CD4-positive, alpha-beta T cell treated with Interleukin-10 for 1 hour (primary cell): ENCODE results near the gene DNAH3.

Experiments used
- DNase-seq: peaks from one replicate; pipeline ENCODE4 v3.0.0-alpha.2; 2020

The DNAH3 gene

GRCh38 chr16:20902426-20902825 lies 248.2 kb downstream of the DNAH3 start:
- DNase-seq, result no peak

- peak; percentile 51 for DNase-seq
These were observed 249.1 kb downstream of the DNAH3 start for GRCh38 chr16:20901436-20902112.

GRCh38 chr16:20901068-20901435 lies 249.6 kb downstream of the DNAH3 start:
- no peak for DNase-seq

GRCh38 chr16:20900299-20901067 lies 250.2 kb downstream of the DNAH3 start, which contains the start of the genes DCUN1D3 and LYRM1:
DCUN1D3 (minus strand) TSS chr16:20900358; CDS start chr16:20862538, 37,820 bp downstream.
LYRM1 (plus strand) TSS chr16:20900771; CDS start chr16:20915556, 14,785 bp downstream.
- DNase-seq, result peak; percentile 93

- no peak for DNase-seq
These were observed 251.0 kb downstream of the DNAH3 start for GRCh38 chr16:20899477-20900298.

- no peak for DNase-seq
These were observed 251.6 kb downstream of the DNAH3 start for GRCh38 chr16:20899071-20899470.

- DNase-seq, result no peak
These were observed 252.7 kb downstream of the DNAH3 start for GRCh38 chr16:20897922-20898321.

- no peak for DNase-seq
These were observed 253.3 kb downstream of the DNAH3 start for GRCh38 chr16:20897253-20897897.

GRCh38 chr16:20894388-20894787 lies 256.3 kb downstream of the DNAH3 start:
- DNase-seq, result no peak

- DNase-seq, result no peak
These were observed 260.9 kb downstream of the DNAH3 start for GRCh38 chr16:20889625-20890275.

- no peak for DNase-seq
These were observed 263.4 kb downstream of the DNAH3 start for GRCh38 chr16:20887207-20887606.

- DNase-seq, result no peak
These were observed 264.3 kb downstream of the DNAH3 start for GRCh38 chr16:20886320-20886719.

- no peak for DNase-seq
These were observed 266.4 kb downstream of the DNAH3 start for GRCh38 chr16:20884240-20884556.

GRCh38 chr16:20883554-20884239 lies 266.9 kb downstream of the DNAH3 start:
- DNase-seq, result no peak
